SIG-M5 treated with dmso at 0.1 percent for 504 hours (cell line): ENCODE data around the gene AGFG1.
"Not testable (repeated sequence)": the region's sequence is repeated elsewhere in the genome, so short reads cannot be mapped to it uniquely, and the experiment has no call there.

ENCODE experiments used
- DNase-seq: peaks from one replicate; lab custom pipeline; 2025; ENCODE audit not compliant: unreplicated experiment; lab: John Stamatoyannopoulos, UW

Gene AGFG1

GRCh38 chr2:227497158-227497557 lies 25.2 kb downstream of the AGFG1 start:
- no peak for DNase-seq

GRCh38 chr2:227499627-227500300 lies 27.8 kb downstream of the AGFG1 start:
- DNase-seq: no peak

GRCh38 chr2:227500301-227500630 lies 28.3 kb downstream of the AGFG1 start:
- DNase-seq: no peak

- DNase-seq: no peak
Observed at GRCh38 chr2:227503433-227504406, 31.8 kb downstream of the AGFG1 start.

GRCh38 chr2:227504700-227505099 lies 32.7 kb downstream of the AGFG1 start:
- no peak for DNase-seq

- DNase-seq: no peak
Observed at GRCh38 chr2:227506456-227506855, 34.5 kb downstream of the AGFG1 start.

GRCh38 chr2:227507963-227508362 lies 36.0 kb downstream of the AGFG1 start:
- DNase-seq: no peak

- no peak for DNase-seq
Observed at GRCh38 chr2:227509076-227509475, 37.1 kb downstream of the AGFG1 start.

DNA sequence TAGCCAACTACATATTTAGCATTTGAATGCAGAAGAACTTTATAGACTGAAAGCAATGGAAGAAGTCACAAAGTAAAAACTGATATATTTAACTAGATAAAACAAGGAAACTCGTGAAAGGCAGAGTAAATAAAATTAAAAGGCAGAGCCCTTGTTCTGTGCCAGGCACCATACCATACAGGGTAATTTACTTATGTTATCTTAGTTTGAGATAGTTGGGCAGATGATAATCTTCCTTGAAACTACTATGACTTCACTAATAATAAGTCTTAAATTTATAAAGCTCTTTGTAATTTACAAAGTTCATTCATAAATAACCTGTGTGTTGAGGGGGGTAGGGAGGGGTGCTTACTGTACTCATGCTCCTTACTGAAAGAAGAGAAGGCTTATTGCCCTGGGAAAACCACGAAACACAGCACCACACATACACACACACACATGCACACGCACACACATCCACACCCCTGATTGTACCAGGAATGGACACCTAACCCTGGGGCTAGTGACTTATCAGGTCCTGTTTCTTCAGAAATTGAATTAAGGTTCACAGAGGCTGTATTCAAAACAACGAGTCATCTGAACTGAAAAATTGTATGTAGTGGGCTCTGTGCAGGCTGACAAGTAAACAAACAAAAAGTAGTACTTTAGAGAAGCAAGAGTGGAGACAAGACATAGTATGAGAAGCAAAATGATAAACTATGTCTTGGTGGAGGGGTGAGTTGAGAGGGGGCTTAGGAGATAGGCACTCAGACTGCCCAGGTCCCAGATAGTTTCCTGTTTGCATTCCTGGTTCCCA lies 38.1 kb downstream of the AGFG1 start:
- DNase-seq: no peak

DNA sequence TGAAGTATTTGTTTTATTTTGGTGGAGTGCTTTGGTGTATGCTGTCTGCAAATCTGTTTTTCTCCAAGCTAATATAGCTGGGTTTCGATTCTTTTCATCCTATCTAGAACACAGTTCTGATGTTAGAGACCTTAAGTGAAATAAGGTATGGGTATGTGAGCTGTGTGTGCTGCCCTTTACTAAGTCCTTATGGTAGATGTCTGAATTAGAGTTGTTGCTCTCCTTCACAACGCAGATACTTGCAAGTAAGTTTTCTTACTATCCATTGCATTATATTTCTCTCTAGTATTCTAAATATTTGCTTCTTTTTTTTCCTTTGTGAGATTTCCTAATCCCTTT lies 38.6 kb downstream of the AGFG1 start:
- no peak for DNase-seq

DNA sequence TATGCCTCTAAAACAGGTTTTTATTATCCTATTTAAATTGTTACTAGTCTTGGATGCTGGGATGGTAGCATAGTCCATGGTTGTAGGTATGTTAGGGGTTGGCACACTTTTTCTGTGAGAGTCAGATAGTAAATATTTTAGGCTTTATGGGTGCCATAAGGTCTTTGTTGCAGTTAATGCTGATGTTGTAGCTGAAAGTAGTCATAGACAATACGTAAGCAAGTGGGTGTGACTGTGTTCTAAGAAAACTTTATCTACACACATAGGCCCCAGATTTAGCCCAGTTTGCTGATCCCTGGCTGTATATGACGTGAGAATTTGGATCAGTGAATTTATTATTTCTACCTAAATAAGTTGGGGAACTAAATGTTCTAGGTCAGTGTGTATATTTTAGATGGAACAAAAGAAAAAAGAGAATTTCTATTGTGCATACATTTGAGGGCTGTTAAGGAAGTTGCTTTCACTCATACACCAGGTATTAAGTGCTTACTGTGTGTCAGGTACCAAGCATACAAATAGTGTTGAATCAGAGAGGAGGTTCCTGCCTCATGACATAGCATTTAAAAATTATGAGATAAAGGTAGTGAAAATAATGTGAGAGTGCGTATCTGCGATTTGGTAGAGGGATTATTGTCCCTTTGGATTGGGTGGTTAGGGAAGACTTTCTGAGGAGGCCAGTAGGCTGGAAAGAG lies 39.4 kb downstream of the AGFG1 start:
- DNase-seq: no peak

DNA sequence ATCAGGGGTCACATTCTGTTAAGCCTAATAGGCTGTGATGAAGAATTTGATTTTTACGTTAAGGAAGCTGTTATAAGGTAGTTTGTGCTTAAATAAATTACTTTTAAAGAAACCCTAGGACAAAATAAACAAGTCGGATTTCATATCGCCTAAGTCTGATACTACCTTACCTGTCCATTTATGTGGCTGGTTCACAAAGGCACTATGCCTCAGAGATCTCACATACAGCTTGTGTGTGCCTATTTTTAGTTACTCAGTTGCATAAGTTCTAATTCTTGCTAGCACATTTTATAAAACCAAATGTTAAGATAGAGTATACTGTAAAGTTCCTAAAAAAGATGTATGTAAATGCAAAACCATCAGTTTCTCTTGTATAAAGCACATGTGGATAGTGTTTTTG lies 40.0 kb downstream of the AGFG1 start:
- DNase-seq: no peak

DNA sequence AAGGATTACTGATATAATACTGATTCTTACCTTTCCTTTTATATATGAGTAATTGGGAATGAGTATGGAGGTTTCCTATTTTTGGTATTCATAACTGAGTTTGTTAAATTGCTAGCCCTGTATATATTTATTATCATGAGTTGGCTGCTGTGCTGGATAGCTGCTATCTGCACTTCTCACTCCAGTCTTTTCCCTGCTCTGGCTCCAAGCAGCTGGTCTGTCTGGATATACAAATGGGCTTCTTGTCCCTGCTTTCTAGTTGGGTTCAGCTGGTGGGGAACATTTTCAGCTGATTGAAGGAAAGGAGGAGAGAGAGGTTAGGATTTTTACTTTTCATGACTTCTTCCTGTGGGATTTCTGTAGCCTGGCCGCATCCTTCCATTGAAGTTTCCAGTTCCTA lies 41.2 kb downstream of the AGFG1 start:
- DNase-seq: no peak

- no peak for DNase-seq
Observed at GRCh38 chr2:227515742-227516141, 43.8 kb downstream of the AGFG1 start.

- DNase-seq: no peak
Observed at GRCh38 chr2:227517724-227518123, 45.8 kb downstream of the AGFG1 start.

DNA sequence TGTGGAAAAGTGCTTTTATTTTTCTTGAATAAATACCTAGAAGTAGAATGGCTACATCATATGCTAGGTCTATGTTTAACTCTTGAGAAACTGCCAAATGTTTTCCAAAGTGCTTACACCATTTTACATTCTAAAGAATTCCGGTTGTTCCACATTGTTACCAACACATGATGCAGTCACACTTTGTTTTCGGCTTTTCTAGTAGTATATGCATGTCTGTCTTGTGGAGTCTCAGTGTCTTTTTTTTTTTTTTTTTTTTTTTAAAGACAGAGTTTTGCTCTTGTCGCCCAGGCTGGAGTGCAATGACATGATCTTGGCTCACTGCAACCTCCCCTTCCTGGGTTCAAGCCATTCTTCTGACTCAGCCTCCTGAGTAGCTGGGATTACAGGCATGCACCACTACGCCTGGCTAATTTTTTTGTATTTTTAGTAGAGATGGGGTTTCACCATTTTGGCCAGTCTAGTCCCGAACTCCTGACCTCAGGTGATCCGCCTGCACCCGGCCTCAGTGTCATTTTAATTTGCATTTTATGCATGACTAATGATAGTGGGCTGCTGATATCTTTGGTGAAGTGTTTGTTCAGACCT lies 46.4 kb downstream of the AGFG1 start:
- not testable (repeated sequence) for DNase-seq

DNA sequence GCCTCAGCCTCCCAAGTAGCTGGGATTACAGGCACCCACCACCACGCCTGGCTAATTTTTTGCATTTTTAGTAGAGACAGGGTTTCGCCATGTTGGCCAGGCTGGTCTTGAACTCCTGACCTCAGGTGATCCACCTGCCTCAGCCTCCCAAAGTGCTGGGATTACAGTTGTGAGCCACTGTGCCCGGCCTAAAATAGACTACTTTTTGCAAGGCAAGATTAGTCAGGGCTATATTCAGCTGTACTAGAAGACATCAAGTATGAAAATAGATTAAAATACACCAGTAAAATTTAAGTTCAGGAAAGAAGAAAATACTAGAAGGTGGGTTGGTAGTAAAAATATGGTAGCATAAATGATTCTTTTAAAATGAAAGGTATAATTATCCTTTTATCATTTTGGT lies 49.2 kb downstream of the AGFG1 start:
- DNase-seq: not testable (repeated sequence)

DNA sequence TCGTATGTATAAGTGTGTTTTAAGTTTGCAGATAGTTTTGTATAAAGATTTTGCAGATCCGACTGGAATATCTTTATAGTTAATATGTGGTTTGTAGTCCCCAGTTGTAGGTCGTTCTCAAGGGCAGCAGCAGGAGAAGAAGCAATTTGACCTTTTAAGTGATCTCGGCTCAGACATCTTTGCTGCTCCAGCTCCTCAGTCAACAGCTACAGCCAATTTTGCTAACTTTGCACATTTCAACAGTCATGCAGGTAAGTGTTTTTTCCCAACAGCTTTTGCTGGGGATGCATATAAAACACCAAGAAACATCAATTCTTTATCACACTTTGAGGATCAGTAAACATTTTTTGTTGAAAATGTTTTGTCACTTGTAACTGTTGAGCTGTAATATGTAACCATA lies 52.7 kb downstream of the AGFG1 start:
- no peak for DNase-seq

- DNase-seq: no peak
Observed at GRCh38 chr2:227527351-227527750, 55.4 kb downstream of the AGFG1 start.

DNA sequence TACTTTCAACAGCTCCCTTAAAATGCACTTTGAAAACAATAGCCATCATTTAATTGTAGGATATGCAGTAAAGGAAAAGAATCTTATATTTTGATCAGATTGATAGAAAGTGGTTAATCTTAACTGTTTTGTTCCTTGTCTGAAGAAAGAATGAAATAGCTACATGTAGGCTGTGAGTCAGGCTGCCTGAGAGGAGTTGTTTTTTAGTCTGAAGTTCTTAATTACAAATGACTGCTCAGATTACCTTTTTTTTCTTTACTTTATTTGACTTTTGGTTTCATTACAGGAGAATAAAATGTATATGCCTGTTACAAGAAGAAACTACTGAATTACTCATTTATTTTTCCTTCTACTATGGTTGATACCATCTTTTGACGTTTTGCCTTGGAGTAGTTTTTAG lies 56.8 kb downstream of the AGFG1 start:
- no peak for DNase-seq

- DNase-seq: no peak
Observed at GRCh38 chr2:227529871-227530270, 57.9 kb downstream of the AGFG1 start.
